B cell (primary cell): ENCODE results near the gene PRAMEF2. TPM values are rescaled to one million over a fixed set of nuclear protein-coding genes. Genes with fewer than 3 reads are reported as not detected.

Experiments used
- polyA plus RNA-seq: library from polyadenylated mRNA; depleted of rRNA; stranded (reverse); fragments of >200 nt; gene quantifications from 2 replicates; pipeline ENCODE4 v1.2.3, GENCODE V29; 2012
- total RNA-seq, 2 donors: library from RNA; stranded (reverse); fragments of 120-200 nt in 1 of 2; gene quantifications; 1 replicate in 1 of 2; 2 replicates in 1 of 2; pipeline versions ENCODE4 v1.2.3 to v1.2.4, GENCODE V29; 2013 to 2022

The PRAMEF2 gene
- total and polyA plus RNA-seq, 2 donors (not counting 1 experiment from before 2014, with no cell fraction given) = not detected

Other genes with a start within 250 kb of the PRAMEF2 start
- gene DHRS3, start 238.9 kb upstream of the PRAMEF2 start, total RNA-seq = 0.29 and 0.37 TPM in 2 replicates
- gene DHRS3, start 238.9 kb upstream of the PRAMEF2 start, polyA plus RNA-seq = 0.37 and 1.4 TPM in 2 replicates
- gene AADACL4, start 213.0 kb upstream of the PRAMEF2 start, total RNA-seq = not detected in 2 replicates
- not detected in 2 replicates for gene AADACL4, start 213.0 kb upstream of the PRAMEF2 start, polyA plus RNA-seq
- gene AADACL3, start 141.0 kb upstream of the PRAMEF2 start, total RNA-seq = not detected in 2 replicates
- not detected in 2 replicates for gene AADACL3, start 141.0 kb upstream of the PRAMEF2 start, polyA plus RNA-seq
- gene CFAP107, start 110.9 kb upstream of the PRAMEF2 start, total RNA-seq = not detected in 2 replicates
- gene CFAP107, start 110.9 kb upstream of the PRAMEF2 start, polyA plus RNA-seq = not detected in 2 replicates
- not detected in 2 replicates for gene PRAMEF12, start 83.3 kb upstream of the PRAMEF2 start, total RNA-seq
- gene PRAMEF12, start 83.3 kb upstream of the PRAMEF2 start, polyA plus RNA-seq = not detected in 2 replicates
- gene PRAMEF1, start 65.7 kb upstream of the PRAMEF2 start, total RNA-seq = not detected in 2 replicates
- not detected in 2 replicates for gene PRAMEF1, start 65.7 kb upstream of the PRAMEF2 start, polyA plus RNA-seq
- not detected in 2 replicates for gene PRAMEF11, start 25.7 kb upstream of the PRAMEF2 start, total RNA-seq
- not detected in 2 replicates for gene PRAMEF11, start 25.7 kb upstream of the PRAMEF2 start, polyA plus RNA-seq
- not detected in 2 replicates for gene HNRNPCL1, start 8.4 kb upstream of the PRAMEF2 start, total RNA-seq
- gene HNRNPCL1, start 8.4 kb upstream of the PRAMEF2 start, polyA plus RNA-seq = not detected in 2 replicates
- gene PRAMEF4, start 29.1 kb downstream of the PRAMEF2 start, total RNA-seq = not detected in 2 replicates
- gene PRAMEF4, start 29.1 kb downstream of the PRAMEF2 start, polyA plus RNA-seq = not detected in 2 replicates
- not detected in 2 replicates for gene PRAMEF10, start 41.2 kb downstream of the PRAMEF2 start, total RNA-seq
- gene PRAMEF10, start 41.2 kb downstream of the PRAMEF2 start, polyA plus RNA-seq = not detected in 2 replicates
- gene PRAMEF7, start 59.5 kb downstream of the PRAMEF2 start, total RNA-seq = not detected in 2 replicates
- not detected in 2 replicates for gene PRAMEF7, start 59.5 kb downstream of the PRAMEF2 start, polyA plus RNA-seq
- gene PRAMEF6, start 90.5 kb downstream of the PRAMEF2 start, total RNA-seq = not detected in 2 replicates
- not detected in 2 replicates for gene PRAMEF6, start 90.5 kb downstream of the PRAMEF2 start, polyA plus RNA-seq
- gene PRAMEF27, start 199.5 kb downstream of the PRAMEF2 start, total RNA-seq = not detected in 2 replicates
- not detected in 2 replicates for gene PRAMEF27, start 199.5 kb downstream of the PRAMEF2 start, polyA plus RNA-seq
- not detected in 2 replicates for gene HNRNPCL3, start 203.7 kb downstream of the PRAMEF2 start, total RNA-seq
- gene HNRNPCL3, start 203.7 kb downstream of the PRAMEF2 start, polyA plus RNA-seq = not detected in 2 replicates
- not detected in 2 replicates for gene PRAMEF25, start 213.7 kb downstream of the PRAMEF2 start, total RNA-seq
- gene PRAMEF25, start 213.7 kb downstream of the PRAMEF2 start, polyA plus RNA-seq = not detected in 2 replicates